Cardiac fibroblast (primary cell): ENCODE data around the gene ZNF335.
A peak's percentile ranks its signal among the peaks of the same experiment; 100 is the strongest.
"Not testable (repeated sequence)": the region's sequence is repeated elsewhere in the genome, so short reads cannot be mapped to it uniquely, and the experiment has no call there.

Experiments
- DNase-seq, 2 donors: peaks; one replicate each; pipeline versions ENCODE4 v3.0.0 to v3.0.0-alpha.2; 2010; ENCODE audit warnings: low read depth in 2 of 2
- H3K4me3 ChIP-seq, 2 donors: replicated peaks in 1 of 2; 1 replicate in 1 of 2; 2 replicates in 1 of 2; pipeline ENCODE4 v1.5.1; 2011; ENCODE audit warnings: low read depth in 2 of 2, low read length in 2 of 2, mild to moderate bottlenecking in 2 of 2, moderate library complexity in 1 of 2
- TF ChIP-seq, protein P1 (sequence below): IDR thresholded peaks from one replicate; pipeline ENCODE4 v1.5.1; 2011; ENCODE audit warnings: low read depth, mild to moderate bottlenecking, low read length, inconsistent platforms

The ZNF335 gene

GRCh38 chr20:45993197-45993951 lies 21.4 kb upstream of the ZNF335 start:
- no peak overlapping the region for H3K4me3 ChIP-seq
- TF ChIP-seq, protein P1, sequence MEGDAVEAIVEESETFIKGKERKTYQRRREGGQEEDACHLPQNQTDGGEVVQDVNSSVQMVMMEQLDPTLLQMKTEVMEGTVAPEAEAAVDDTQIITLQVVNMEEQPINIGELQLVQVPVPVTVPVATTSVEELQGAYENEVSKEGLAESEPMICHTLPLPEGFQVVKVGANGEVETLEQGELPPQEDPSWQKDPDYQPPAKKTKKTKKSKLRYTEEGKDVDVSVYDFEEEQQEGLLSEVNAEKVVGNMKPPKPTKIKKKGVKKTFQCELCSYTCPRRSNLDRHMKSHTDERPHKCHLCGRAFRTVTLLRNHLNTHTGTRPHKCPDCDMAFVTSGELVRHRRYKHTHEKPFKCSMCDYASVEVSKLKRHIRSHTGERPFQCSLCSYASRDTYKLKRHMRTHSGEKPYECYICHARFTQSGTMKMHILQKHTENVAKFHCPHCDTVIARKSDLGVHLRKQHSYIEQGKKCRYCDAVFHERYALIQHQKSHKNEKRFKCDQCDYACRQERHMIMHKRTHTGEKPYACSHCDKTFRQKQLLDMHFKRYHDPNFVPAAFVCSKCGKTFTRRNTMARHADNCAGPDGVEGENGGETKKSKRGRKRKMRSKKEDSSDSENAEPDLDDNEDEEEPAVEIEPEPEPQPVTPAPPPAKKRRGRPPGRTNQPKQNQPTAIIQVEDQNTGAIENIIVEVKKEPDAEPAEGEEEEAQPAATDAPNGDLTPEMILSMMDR: no peak
- DNase-seq: peak in 1 of 2 donors; percentile 40

DNA sequence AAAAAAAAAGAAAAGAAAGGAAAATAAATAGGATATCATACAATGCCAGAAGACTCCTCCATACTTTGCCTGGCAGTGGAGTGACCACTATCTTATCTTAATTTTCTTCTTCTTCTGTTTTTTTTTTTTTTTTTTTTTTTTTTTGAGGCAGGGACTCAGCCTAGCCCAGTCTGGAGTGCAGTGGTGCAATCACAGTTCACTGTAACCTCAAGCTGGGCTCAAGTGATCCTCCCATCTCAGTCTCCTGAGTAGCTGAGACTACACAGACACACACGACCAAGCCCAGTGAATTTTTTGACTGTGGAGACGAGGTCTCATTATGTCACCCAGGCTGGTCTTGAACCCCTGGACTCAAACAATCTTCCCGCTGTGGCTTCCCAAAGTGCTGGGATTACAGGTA lies 19.6 kb upstream of the ZNF335 start:
- DNase-seq: no peak
- no peak overlapping the region for H3K4me3 ChIP-seq
- TF ChIP-seq, protein P1: no peak

DNA sequence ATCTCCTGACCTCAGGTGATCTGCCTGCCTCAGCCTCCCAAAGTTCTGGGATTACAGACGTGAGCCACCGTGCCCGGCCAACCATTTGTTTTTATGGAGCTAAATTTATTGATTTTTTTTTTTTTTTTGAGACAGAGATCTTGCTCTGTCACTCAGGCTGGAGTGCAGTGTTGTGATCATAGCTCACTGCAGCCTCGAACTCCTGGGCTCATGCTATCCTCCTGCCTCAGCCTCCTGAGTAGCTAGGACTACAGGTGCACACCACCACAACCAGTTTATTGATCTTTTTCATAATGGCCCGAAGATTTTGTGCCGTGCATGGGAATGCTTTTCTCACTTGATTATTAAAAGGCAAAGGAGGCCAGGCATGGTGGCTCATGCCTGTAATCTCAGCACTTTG lies 16.8 kb upstream of the ZNF335 start:
- DNase-seq, H3K4me3 ChIP-seq: not testable (repeated sequence)

GRCh38 chr20:45987108-45987780 lies 15.2 kb upstream of the ZNF335 start:
- DNase-seq: peak; percentile 65 to 67
- TF ChIP-seq, protein P1: peak; percentile 95
- H3K4me3 ChIP-seq: no peak overlapping the region

GRCh38 chr20:45985573-45985972 lies 13.6 kb upstream of the ZNF335 start:
- DNase-seq: peak; percentile 17 to 25
- H3K4me3 ChIP-seq: no peak overlapping the region
- TF ChIP-seq, protein P1: no peak

GRCh38 chr20:45983279-45983743 lies 11.3 kb upstream of the ZNF335 start:
- TF ChIP-seq, protein P1: no peak
- no peak for DNase-seq
- no peak overlapping the region for H3K4me3 ChIP-seq

- TF ChIP-seq, protein P1: no peak
- DNase-seq: no peak
- no peak overlapping the region for H3K4me3 ChIP-seq
These were observed 9.3 kb upstream of the ZNF335 start for GRCh38 chr20:45981261-45981660.
